Left lung (tissue), 10 donors: ENCODE data around the gene LSM10. TPM values are rescaled to one million over a fixed set of nuclear protein-coding genes. Genes with fewer than 3 reads are reported as not detected.

Experiments
- ATAC-seq: fragments of 200-7000 bp; cut with Tn5 transposase; one replicate; pipeline ENCODE4 v1.9.1; 2020; ENCODE audit warnings: moderate library complexity
- DNase-seq, 4 donors: peaks; one replicate each; pipeline ENCODE4 v3.0.0-alpha.2; 2013 to 2020
- H3K27ac ChIP-seq, 2 donors: fragments of 200-600 bp; sonication (generic) in 1 of 2; one replicate each; pipeline versions ENCODE4 v1.5.0 to v1.8.0; 2020 to 2021
- H3K27me3 ChIP-seq, 2 donors: fragments of 200-600 bp; sonication (generic) in 1 of 2; one replicate each; pipeline versions ENCODE4 v1.5.0 to v1.8.0; 2020 to 2021
- H3K36me3 ChIP-seq, 2 donors: fragments of 200-600 bp; sonication (generic) in 1 of 2; one replicate each; pipeline versions ENCODE4 v1.5.0 to v1.8.0; 2020 to 2021
- H3K4me1 ChIP-seq, 2 donors: fragments of 200-600 bp; one replicate each; pipeline ENCODE4 v1.8.0; 2021
- H3K4me3 ChIP-seq, 2 donors: fragments of 200-600 bp; sonication (generic) in 1 of 2; one replicate each; pipeline versions ENCODE4 v1.5.0 to v1.8.0; 2020 to 2021; ENCODE audit warnings: mild to moderate bottlenecking in 1 of 2
- H3K9me3 ChIP-seq, 2 donors: fragments of 200-600 bp; sonication (generic) in 1 of 2; one replicate each; pipeline versions ENCODE4 v1.5.0 to v1.8.0; 2020 to 2021
- intact Hi-C, 2 donors: fragments of 100-400 bp; cut with DNase I; formaldehyde crosslinking; loops; one replicate each; pipeline versions ENCODE4 v1.11.2 to v1.14.2; 2022
- polyA plus RNA-seq, 6 donors: library from polyadenylated mRNA; unstranded; fragments of 120-200 nt; gene quantifications; one replicate each; pipeline ENCODE4 v1.2.1, GENCODE V29; 2013; ENCODE audit not compliant: insufficient read length in 6 of 6
- total RNA-seq, 2 donors: library from RNA; stranded (reverse); fragmentation: NEBNext Ultra II Directional; extraction: Animal tissue kit (Norgen Biotek cat#: 25700); gene quantifications; one replicate each; pipeline ENCODE4 v1.2.1, GENCODE V29; 2021
- TF ChIP-seq, protein P1 (sequence below), 2 donors: fragments of 200-600 bp; sonication (generic) in 1 of 2; IDR thresholded peaks; one replicate each; pipeline versions ENCODE4 v1.5.0 to v1.8.0; 2021; ENCODE audit warnings: antibody characterized with exemption in 2 of 2
- donor health status: DM: no; HTN: yes; CAD: no.
- donor health status: DM: no; HTN: no; CAD: no.

LSM10 gene
- total and polyA plus RNA-seq, 8 donors: 13.5 to 41.4 (median 18.4) TPM

DNA sequence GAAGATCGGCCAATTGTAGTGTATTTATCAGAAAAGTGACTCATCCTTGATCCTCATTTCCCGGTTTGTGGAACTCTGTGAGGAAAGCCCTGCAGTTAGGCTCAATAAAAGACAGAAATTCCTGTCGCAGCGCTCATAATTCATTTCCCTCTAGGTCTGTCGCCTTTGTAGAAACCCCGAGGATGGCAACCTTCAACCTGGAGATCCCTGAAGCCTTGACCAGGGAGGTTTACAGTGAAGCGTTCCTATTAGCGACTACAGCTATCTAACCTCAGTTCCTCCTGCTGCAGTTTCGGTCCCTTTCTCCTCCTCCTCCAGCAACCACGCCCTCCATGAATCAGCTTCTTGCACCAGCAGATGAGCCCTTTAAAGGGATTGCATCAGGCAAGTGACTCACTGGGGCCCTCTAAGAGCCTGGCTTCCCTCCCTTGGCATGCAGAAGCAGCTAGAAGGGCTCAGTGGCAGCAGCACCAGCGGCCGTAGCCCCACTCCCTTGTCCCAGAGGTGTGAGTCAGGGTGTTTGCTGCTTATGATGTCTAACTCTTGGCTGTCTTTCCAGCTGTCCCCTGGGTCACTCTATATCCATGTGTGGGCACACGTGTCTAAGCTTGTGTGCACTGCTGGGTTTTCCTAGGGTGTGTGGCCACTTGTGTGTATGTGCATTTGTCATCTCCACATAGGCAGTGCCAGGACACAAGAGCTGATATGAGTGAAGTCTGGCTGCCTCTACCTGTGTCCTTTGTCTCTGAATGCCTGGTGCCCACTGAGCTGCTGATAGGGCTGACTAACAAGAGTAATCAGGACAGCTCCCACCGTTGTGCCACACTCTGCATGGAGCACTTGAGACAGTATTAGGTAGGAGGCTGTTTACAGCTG is 11.2 kb downstream of the LSM10 start:
- ATAC-seq (peak; percentile 81), DNase-seq (peak; percentile 70 to 96 (median 93))
- peak overlapping the region; percentile 98 to 99 for H3K27ac ChIP-seq
- TF ChIP-seq, protein P1, sequence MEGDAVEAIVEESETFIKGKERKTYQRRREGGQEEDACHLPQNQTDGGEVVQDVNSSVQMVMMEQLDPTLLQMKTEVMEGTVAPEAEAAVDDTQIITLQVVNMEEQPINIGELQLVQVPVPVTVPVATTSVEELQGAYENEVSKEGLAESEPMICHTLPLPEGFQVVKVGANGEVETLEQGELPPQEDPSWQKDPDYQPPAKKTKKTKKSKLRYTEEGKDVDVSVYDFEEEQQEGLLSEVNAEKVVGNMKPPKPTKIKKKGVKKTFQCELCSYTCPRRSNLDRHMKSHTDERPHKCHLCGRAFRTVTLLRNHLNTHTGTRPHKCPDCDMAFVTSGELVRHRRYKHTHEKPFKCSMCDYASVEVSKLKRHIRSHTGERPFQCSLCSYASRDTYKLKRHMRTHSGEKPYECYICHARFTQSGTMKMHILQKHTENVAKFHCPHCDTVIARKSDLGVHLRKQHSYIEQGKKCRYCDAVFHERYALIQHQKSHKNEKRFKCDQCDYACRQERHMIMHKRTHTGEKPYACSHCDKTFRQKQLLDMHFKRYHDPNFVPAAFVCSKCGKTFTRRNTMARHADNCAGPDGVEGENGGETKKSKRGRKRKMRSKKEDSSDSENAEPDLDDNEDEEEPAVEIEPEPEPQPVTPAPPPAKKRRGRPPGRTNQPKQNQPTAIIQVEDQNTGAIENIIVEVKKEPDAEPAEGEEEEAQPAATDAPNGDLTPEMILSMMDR (IDR thresholded peaks at IDR 0.05): no peak
- no peaks in the 10 kb centered on the region for H3K9me3 ChIP-seq
- H3K27me3 ChIP-seq: no peaks in the 10 kb centered on the region
- intact Hi-C loops: no loop called here
- peaks cover 0 to 27% of the 10 kb centered on the region in 2 donors for H3K36me3 ChIP-seq
- H3K4me3 ChIP-seq: peak overlapping the region; percentile 33 to 93
- H3K4me1 ChIP-seq: peaks cover 28 to 68% of the 10 kb centered on the region in 2 donors

DNA sequence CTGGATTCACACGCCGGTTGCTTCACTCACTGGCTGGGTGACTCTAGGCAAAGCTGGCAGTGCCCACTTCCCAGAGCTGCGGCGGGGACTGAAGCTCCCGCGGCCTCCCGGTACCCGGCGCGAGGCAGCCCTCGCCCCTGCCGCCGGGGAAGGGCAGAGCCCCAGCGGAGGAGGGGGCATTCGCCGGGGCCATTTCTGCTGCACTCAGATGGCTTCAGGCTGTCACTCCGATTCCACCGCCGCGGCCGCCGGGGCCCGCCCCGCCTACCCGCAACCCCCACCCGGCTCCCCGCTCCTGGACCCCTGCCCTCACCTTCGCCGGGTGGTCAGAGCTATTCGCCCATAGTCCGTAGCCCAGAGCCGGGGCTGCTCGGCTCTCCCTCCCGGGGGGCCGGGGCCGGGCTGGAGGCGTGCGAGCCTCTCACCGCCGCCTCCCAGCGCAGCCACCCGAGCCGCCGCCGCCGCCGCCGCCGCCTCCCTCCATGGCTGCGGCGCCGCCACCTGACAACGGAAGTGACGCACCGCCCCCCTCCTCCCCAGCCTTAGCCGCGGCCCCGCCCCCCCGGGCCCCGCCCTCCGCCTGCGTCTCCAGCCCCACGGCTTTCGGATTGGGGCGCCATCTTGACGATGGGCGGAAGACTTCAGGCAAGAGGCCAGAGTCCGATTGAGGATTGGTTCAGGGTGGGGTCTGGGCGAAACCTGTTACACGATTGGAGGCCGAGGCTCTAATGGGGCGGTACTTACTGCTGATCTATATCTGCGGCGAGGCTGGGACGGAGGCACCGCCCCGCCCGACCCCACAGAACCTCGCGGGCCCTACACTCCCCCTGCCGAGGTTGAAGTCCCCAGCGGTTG is 12.1 kb downstream of the LSM10 start, which contains the start of gene STK40:
TSS of gene STK40 (minus strand) at position 515 of the 855 bp plus-strand sequence. CDS start 24,592 bp downstream, outside the sequence.
- peak within 1 kb of the TSS; percentile 98 to 99 for H3K27ac ChIP-seq
- H3K27me3 ChIP-seq: no peaks in the 10 kb centered on the region
- H3K4me1 ChIP-seq: peaks cover 28 to 77% of the 10 kb centered on the region in 2 donors
- H3K36me3 ChIP-seq: peaks cover 0 to 18% of the 10 kb centered on the region in 2 donors
- ATAC-seq (peak; percentile 88), DNase-seq (peak; percentile 98 to 99 (median 98))
- intact Hi-C loops: no loop called here
- H3K9me3 ChIP-seq: no peaks in the 10 kb centered on the region
- TF ChIP-seq, protein P1 (IDR thresholded peaks at IDR 0.05): no peak
- H3K4me3 ChIP-seq: peak within 1 kb of the TSS; percentile 93 to 100

DNA sequence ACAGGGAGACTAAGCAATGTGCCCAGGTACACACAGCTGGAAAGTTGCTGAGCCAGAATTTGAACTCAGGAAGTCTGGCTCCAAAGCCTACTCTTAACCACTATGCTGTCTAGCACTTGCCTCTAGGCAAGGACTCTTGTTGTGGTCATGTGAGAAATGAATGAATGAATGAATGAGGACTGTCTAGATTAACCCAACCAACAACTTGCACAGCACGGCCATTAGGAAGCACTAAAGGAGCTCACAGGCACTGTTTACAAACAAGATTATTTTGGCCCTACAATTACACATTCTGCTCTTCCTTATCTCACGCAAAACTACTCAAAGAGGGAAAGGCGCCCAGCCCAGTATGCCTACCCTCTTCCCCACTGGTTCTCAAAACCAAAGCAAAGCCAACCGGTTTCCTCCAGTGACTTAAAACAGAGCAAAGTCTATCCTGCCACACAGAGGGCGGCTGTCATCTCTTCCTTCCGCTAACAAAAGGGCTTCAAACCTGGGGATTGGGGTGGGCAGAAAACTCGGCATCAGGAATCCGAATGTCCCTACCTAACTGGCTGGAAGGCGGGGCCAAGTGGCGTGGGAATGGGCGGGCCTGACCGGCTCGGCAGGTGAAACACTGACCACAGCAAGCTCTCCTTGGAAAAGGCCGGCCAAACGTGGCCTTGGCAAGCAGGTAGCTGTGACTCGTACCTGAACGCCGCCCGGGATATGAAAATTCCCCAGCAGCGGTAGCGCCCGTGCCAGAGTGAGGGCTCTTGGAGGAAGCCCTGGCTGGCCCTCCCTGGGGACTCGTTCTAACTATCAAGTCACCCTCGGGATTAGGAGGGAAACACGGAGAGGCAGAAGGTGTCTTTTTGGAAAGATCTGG is 12.9 kb downstream of the LSM10 start:
- Histone ChIP-seq H3K27ac (peak overlapping the region; percentile 98 to 99), H3K36me3 (peaks cover 0 to 11% of the 10 kb centered on the region in 2 donors), H3K27me3 (no peaks in the 10 kb centered on the region), H3K4me3 (peak overlapping the region; percentile 93 to 100), H3K9me3 (no peaks in the 10 kb centered on the region), H3K4me1 (peaks cover 28 to 79% of the 10 kb centered on the region in 2 donors)
- ATAC-seq (peak; percentile 31), DNase-seq (peak in 3 of 4 donors; percentile 40 to 94 (median 85))
- TF ChIP-seq, protein P1 (IDR thresholded peaks at IDR 0.05): no peak
- intact Hi-C loops: no loop called here

DNA sequence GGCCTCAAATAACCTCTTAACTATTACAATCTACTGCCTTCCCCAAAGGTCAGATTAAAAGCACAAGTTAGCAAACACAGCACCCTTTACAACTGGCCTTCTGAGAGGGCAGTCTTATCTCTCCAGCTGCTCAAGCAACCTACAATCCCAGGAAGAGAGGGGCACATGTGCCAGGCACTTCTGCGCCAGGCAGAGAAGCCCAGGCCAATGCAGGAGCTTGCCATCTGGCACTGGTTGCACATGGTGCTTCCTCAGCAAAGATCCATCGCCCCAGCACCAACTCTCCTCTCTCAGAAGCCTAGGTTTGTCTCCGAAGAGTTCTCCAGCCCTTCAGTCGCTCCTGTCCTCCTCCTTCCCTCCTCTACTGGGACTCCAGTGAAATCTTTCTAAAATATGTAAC is 14.5 kb downstream of the LSM10 start:
- Histone ChIP-seq H3K36me3 (no peaks in the 10 kb centered on the region), H3K27me3 (no peaks in the 10 kb centered on the region), H3K4me3 (no peak overlapping the region), H3K9me3 (no peaks in the 10 kb centered on the region), H3K27ac (no peak overlapping the region), H3K4me1 (peaks cover 28 to 79% of the 10 kb centered on the region in 2 donors)
- no peak for DNase-seq
- TF ChIP-seq, protein P1 (IDR thresholded peaks at IDR 0.05): no peak
- no peak for ATAC-seq
- intact Hi-C loops: no loop called here
